Esophagus muscularis mucosa (tissue), 3 donors: ENCODE data around the gene MAD1L1.

Source experiments
- CTCF ChIP-seq, 3 experiments: fragments of 200-600 bp in 2 of 3; fragments of 450-650 bp in 1 of 3; sonication (generic) in 2 of 3; IDR thresholded peaks; one replicate each; pipeline ENCODE4 v1.5.1; 2017 to 2019; ENCODE audit warnings: antibody characterized with exemption in 3 of 3, mild to moderate bottlenecking in 2 of 3, moderate library complexity in 1 of 3
- POLR2AphosphoS5 ChIP-seq, 2 donors: sonication (generic); formaldehyde crosslinking; IDR thresholded peaks; one replicate each; pipeline ENCODE4 v1.6.1; 2017; ENCODE audit warnings: antibody characterized with exemption in 2 of 2

- TF ChIP-seq CTCF (IDR thresholded peaks at IDR 0.05) (no peak), POLR2AphosphoS5 (IDR thresholded peaks at IDR 0.05) (no peak)
Observed at GRCh38 chr7:2074691-2075090, 158.1 kb downstream of the MAD1L1 start.
